Non-pigmented ciliary epithelial cell (primary cell): ENCODE results near the gene LCN6.
"Not testable (repeated sequence)": the region's sequence is repeated elsewhere in the genome, so short reads cannot be mapped to it uniquely, and the experiment has no call there.

ENCODE experiments used
- DNase-seq: peaks from one replicate; pipeline ENCODE4 v3.0.0-alpha.2; 2010; ENCODE audit warnings: low read depth

The LCN6 gene

DNA sequence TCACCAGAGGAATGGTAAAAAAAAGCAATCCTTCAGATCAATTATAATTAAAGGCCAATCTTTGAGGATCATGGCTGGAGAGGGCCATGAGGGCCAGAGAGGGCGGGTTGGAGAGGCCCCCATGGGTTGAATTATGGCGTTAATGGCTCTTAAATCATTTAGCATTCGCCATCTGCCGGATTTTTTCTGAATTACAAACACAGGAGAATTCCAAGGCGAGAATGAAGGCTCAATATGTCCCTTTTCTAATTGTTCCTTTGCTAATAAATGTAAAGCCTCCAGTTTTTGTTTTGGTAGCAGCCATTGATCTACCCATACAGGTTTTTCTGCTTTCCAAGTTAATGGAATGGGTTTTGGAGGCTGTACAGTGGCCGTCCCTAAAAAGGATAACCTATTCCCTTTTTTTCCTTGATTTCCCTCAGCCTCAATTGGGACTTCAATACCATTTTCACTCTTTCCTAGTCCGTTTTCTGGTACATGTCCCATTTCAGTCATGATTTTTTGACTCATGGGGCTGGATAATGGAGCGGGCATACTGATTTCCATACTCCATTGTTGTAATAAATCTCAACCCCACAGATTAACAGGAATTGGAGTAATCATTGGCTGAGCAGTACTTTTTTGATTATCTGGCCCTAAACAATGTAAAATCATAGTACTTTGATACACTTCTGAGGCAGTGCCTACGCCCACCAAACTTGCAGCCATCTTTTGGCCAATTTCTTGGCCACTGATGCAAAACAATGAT is 36.1 kb upstream of the LCN6 start:
- DNase-seq = no peak

DNA sequence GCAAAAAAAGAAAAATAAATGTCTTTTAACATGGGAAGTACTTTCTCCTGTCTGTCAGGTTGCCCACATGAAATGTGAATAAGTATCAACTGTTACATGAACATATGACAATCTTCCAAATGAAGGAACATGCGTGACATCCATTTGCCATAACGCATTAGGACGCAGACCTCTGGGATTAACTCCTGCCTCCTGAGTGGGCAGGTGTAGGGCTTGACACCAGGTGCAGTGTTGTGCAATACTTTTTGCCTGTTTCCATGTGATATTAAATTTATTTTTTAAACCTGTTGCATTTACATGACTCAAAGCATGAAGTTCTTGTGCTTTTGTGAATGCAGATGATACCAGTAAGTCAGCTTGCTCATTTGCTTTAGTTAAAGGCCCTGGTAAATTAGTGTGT is 34.1 kb upstream of the LCN6 start:
- DNase-seq = no peak

- DNase-seq = no peak
Measured at GRCh38 chr9:136779808-136780207, 31.5 kb upstream of the LCN6 start.

DNA sequence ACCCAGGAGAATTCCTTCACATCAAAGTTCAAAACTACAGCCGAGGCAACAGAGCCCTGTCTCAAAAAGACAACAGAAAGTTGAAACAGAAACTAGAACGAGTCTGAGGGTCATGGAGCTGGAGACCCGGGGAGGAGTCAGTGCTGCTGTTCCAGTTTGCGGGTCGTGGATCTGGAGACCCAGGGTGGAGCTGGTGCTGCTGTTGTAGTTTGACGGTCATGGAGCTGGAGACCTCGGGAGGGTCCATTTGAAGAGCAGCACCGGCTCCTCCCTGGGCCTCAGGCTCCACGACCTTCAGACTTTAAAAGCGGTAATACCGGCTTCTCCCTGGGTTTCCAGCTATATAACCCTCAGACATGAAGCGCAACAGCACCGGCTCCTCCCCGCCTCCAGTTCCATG is 29.0 kb upstream of the LCN6 start:
- DNase-seq = no peak

- DNase-seq = no peak
Measured at GRCh38 chr9:136776947-136777346, 28.6 kb upstream of the LCN6 start.

DNA sequence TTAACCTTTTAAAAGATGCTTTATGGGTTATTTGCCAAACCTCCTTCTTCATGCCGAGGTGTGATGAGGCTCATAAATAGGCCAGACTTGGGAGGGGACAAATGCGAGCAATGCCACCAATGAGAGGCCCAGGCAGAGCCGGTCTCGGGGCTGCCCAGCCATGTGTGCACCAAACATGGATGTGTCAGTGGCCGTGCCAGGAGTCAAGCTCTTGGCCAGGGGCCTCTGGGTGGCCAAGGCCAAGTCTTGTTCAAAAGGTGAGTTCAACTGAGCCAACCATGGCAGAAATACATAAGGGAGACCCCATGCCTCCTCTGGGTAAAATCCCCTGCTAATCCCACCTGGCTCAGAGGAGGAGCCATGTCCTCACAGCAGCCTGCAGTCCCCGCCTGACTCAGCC is 26.9 kb upstream of the LCN6 start:
- no peak for DNase-seq

DNA sequence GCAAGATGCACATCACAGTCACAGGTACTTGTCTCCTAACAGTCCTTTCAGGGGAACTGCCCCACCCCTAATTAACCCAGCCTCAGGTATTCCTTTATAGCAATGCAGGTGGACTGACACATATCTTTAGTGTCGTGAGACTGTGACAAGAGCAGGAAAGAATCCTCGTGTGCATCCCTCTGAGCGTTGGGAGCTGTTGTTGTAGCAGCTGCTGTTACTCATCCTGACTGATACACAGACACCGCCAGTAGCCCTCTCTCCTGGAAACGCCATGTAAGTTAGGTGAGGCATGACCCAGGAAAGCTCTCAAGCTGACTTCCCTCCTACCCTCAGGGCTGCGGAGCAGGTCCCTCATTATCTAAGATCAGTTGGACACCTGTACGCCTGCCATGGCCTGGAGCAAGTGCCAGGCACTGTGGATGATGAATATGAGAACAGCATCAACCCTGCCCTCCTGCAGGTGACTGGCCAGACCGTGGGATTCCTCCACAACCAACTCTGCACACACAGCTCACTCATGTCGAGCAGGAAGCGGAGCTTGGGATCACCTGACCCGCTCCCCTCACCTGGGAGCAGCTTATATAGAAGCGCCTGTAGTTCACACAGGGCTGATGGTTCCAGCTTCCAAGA is 26.2 kb upstream of the LCN6 start:
- DNase-seq = no peak

- DNase-seq = no peak
Measured at GRCh38 chr9:136773386-136774044, 25.2 kb upstream of the LCN6 start.

- no peak for DNase-seq
Measured at GRCh38 chr9:136771907-136772415, 23.6 kb upstream of the LCN6 start.

- DNase-seq = no peak
Measured at GRCh38 chr9:136769710-136770191, 21.4 kb upstream of the LCN6 start.

DNA sequence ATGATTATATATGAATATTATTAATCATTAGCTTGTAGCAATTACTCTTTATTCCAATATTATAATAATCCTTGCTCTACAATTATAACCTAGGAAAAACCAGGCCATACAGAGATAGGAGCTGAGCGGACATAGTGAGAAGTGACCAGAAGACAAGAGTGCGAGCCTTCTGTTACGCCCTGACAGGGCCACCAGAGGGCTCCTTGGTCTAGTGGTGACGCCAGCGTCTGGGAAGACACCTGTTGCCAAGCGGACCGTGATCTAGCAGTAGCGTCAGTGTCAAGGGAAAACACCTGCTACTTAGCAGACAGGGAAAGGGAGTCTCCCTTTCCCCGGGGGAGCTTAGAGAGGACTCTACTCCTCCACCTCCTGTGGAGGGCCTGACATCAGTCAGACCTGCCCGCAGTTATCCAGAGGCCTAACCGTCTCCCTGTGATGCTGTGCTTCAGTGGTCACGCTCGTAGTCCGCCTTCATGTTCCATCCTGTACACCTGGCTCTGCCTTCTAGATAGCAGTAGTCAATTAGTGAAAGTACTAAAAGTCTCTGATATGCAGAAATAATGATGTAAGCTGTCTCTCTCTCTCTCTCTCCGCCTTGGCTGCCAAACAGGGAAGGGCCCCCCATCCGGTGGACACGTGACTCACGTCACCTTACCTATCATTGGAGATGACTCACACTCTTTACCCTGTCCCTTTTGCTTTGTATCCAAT is 18.2 kb upstream of the LCN6 start:
- not testable (repeated sequence) for DNase-seq

GRCh38 chr9:136765745-136766409 is 17.6 kb upstream of the LCN6 start:
- not testable (repeated sequence) for DNase-seq

- no peak for DNase-seq
Measured at GRCh38 chr9:136765041-136765440, 16.7 kb upstream of the LCN6 start.

DNA sequence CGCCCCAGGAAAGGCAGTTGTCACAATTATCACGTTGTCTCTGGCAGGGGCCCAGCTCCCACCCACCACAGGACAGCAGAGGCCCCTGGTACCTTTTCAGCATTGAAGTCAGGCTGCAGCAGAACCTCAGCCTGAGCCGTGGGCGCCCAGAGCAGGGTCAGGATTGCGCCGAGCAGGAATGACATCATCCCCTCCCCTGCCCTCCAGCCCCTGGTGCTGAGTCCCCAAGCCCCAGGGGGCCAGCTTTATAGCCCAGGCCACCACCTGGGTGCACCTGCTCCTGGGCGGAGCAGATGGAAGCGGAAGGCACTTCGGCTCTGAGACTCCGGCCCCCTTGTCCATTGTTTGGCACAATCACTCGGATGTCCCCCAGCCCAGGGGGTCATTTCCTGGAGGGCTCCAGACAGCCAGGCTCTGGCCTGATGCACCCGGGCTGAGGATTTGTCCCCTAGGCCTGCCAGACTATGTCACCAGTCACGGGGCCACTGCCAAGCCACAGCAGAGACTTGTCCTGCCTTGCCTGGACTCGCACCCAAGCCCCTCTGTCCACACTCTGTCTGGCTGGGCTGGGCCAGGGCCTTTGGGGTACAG is 16.1 kb upstream of the LCN6 start, which contains the start of gene LCN15:
Gene LCN15 (minus strand): TSS at position 218 of the 591 bp plus-strand sequence. CDS start 30 bp downstream, at position 188.
- no peak for DNase-seq

DNA sequence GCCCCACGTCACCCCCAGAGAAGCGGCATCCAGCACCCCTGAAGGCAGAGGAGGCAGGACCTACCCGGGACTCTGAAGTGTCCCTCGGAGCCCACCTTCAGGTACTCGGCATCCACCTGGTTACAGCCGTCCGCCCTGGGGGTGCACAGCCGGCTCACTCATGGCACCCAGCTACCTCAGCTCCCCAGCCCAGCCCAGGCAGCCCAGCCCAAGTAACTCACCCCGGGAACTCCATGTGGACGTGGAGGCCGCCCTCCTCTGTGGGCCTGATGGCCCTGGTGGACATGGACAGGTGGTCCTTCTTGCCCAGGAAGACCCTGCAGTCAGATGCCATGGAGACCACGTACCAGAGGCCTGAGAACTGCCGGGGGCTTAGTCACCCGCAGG is 15.3 kb upstream of the LCN6 start:
- no peak for DNase-seq

DNA sequence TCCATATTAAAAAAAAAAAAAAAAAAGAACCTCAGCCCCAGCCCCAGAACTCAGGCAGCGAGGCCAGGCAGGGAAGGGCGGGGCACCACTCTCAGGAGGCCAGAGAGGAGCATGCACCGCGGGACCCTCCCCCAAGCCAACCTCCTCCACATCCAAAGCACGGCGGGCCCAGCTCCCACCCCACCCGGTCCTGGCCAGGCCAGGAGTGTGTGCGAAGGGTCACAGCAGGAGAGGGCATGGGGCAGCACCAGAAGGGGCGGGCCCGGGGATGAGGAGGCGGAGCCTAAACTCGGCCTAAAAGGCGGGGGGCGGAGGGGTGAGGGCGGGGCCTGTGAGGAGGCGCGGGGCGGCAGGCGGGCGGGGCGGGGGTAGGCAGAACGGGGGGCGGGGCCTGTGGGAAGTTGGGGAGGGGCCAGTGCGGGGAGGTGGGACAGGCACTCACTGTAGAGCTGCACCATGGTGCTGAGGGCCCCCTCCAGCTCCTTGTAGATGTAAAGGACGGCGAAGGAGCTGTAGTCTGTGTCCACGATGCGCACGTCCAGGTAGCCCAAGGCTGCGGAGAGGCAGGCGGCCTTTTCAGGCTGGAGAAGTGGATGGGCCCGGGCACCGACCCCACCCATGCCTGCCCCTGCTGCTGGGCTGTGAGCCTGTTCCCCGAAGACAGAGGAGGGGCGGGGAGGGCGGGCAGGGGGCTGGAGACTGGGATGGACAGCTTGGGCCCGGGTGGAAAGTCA is 14.8 kb upstream of the LCN6 start:
- DNase-seq = no peak

DNA sequence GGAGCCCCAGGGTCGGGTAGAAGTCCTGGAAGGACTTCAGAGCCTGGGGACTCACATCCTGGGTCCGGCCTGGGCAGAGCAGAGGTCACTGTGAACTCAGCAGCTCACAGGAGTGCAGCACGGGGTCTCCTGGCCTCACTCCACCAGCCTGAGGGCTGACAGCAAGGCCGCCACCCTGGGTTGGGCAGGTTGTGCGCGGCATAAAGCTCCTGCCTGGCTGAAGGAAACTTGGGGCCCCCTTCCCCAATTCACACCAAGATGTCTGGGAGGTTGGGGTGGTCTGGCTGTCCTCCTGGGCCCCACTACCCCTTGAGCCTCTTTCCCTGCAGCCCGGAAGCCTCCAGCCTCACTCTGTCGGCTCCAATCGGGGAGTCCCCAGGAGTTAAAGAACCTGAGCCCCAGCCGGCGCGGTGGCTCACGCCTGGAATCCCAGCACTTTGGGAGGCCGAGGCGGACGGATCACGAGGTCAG is 13.9 kb upstream of the LCN6 start:
- DNase-seq = no peak

- DNase-seq = no peak
Measured at GRCh38 chr9:136761545-136761981, 13.2 kb upstream of the LCN6 start.

DNA sequence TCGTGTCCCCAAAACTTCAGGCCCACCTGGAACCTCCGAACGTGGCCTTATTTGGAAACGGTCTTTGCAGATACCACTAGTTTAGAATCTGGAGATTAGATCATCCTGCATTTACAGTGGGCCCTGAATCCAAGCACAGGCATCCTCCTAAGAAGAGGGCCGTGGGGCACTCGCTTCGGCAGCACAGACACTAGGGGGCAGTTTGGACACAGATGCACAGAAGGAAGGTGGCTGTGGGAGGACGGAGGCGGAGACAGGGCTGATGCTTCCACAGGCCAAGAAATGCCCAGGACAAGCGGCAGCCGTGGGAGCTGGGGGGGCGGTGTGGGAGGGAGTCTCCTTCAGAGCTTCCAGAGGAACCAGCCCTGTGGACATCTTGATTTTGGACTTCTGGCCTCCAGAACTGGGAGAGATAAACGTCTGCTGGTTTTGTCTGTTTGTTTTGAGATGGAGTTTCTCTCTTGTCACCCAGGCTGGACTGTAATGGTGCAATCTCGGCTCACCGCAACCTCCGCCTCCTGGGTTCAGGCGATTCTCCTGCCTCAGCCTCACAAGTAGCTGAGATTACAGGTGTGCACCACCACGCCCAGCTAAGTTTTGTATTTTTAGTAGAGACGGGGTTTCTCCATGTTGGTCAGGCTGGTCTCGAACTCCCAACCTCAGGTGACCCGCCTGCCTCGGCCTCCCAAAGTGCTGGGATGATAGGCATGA is 12.7 kb upstream of the LCN6 start:
- not testable (repeated sequence) for DNase-seq

- no peak for DNase-seq
Measured at GRCh38 chr9:136760424-136760823, 12.1 kb upstream of the LCN6 start.
